Neural crest cell (in vitro differentiated cells): Measurements from ENCODE around the gene CBFA2T2. TPM values are rescaled to one million over a fixed set of nuclear protein-coding genes. Genes with fewer than 3 reads are reported as not detected.

Experiments used
- DNase-seq: peaks from one replicate; pipeline ENCODE4 v3.0.0; 2021; ENCODE audit warnings: low read depth, mixed read lengths, low spot score
- H3K27ac Mint-ChIP-seq: one replicate; pipeline ENCODE4 v1.8.0; 2021; ENCODE audit warnings: mild to moderate bottlenecking, mixed read lengths; ENCODE audit not compliant: unreplicated experiment
- H3K27me3 Mint-ChIP-seq: 2 replicates; pipeline ENCODE4 v1.8.0; 2021; ENCODE audit warnings: low read depth, mild to moderate bottlenecking, mixed read lengths
- H3K36me3 Mint-ChIP-seq: 2 replicates; pipeline ENCODE4 v1.8.0; 2021; ENCODE audit warnings: low read depth, mild to moderate bottlenecking, mixed read lengths
- H3K4me1 Mint-ChIP-seq: 2 replicates; pipeline ENCODE4 v1.8.0; 2021; ENCODE audit warnings: mixed read lengths
- H3K4me3 Mint-ChIP-seq: one replicate; pipeline ENCODE4 v1.8.0; 2021; ENCODE audit warnings: mild to moderate bottlenecking, mixed read lengths
- H3K9me3 Mint-ChIP-seq: 2 replicates; pipeline ENCODE4 v1.8.0; 2021; ENCODE audit warnings: mixed read lengths
- total RNA-seq: library from RNA; stranded (reverse); gene quantifications from 2 replicates; pipeline ENCODE4 v1.2.1, GENCODE V29; 2021
- TF ChIP-seq, protein P1 (sequence below): fragments of 200-600 bp; sonication (generic); conservative IDR thresholded peaks from 2 replicates; pipeline ENCODE4 v1.5.0; 2021; ENCODE audit warnings: antibody characterized with exemption, mild to moderate bottlenecking

Gene CBFA2T2
- total RNA-seq, 1 donor from 2014 or later = 36.5 TPM

GRCh38 chr20:33576432-33577125, 86.7 kb downstream of the CBFA2T2 start:
- no peak for DNase-seq
- Mint-ChIP-seq H3K27me3 (no peaks in the 10 kb centered on the region), H3K27ac (no peak overlapping the region), H3K36me3 (no peaks in the 10 kb centered on the region), H3K9me3 (no peaks in the 10 kb centered on the region), H3K4me1 (no peaks in the 10 kb centered on the region), H3K4me3 (no peak overlapping the region)
- TF ChIP-seq, protein P1, sequence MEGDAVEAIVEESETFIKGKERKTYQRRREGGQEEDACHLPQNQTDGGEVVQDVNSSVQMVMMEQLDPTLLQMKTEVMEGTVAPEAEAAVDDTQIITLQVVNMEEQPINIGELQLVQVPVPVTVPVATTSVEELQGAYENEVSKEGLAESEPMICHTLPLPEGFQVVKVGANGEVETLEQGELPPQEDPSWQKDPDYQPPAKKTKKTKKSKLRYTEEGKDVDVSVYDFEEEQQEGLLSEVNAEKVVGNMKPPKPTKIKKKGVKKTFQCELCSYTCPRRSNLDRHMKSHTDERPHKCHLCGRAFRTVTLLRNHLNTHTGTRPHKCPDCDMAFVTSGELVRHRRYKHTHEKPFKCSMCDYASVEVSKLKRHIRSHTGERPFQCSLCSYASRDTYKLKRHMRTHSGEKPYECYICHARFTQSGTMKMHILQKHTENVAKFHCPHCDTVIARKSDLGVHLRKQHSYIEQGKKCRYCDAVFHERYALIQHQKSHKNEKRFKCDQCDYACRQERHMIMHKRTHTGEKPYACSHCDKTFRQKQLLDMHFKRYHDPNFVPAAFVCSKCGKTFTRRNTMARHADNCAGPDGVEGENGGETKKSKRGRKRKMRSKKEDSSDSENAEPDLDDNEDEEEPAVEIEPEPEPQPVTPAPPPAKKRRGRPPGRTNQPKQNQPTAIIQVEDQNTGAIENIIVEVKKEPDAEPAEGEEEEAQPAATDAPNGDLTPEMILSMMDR = no peak

DNA sequence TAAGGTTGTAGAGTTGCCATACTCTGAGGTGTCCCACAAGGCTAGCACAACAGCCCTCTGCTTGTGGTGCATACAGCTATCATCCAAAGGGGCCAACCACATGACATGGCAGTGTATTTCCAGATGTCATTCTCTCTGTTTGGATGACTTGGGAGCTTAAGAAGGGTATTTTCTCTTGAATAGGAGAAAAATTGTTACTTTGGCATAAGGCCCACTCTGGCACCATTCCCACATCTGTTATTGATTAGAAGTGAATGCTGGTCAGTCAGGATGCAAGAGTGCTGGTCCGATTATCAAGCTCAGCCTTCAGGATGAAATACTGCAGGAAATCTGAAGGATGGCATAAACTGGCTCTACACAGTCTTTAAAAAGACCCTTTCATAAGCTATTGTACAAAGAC, 88.6 kb downstream of the CBFA2T2 start:
- H3K4me3 Mint-ChIP-seq = no peak overlapping the region
- H3K27ac Mint-ChIP-seq = no peak overlapping the region
- H3K9me3 Mint-ChIP-seq = no peaks in the 10 kb centered on the region
- no peak for DNase-seq
- TF ChIP-seq, protein P1 = no peak
- no peaks in the 10 kb centered on the region for H3K36me3 Mint-ChIP-seq
- peaks cover 4% of the 10 kb centered on the region for H3K4me1 Mint-ChIP-seq
- no peaks in the 10 kb centered on the region for H3K27me3 Mint-ChIP-seq

DNA sequence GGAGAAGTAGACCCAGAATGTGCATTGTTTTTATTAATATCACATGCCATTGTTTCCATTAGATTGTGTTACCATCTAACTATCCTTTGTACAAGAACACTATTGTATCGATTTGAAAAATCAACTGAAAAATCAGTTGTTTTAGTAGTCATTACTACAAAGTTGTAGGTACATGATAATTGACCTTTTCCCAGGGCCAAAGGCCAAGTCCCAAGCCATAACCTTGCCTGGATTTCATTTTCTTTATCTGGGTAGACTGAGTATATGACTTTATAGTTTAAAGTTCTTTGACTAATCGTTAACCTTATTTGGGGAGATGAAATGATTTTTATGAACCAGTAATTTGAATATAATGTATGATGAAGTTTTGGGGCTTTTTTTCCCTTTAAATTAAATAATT, 93.2 kb downstream of the CBFA2T2 start:
- Mint-ChIP-seq H3K36me3 (no peaks in the 10 kb centered on the region), H3K9me3 (no peaks in the 10 kb centered on the region), H3K27me3 (no peaks in the 10 kb centered on the region), H3K27ac (no peak overlapping the region), H3K4me1 (peaks cover 4% of the 10 kb centered on the region), H3K4me3 (no peak overlapping the region)
- no peak for DNase-seq
- TF ChIP-seq, protein P1 = no peak

DNA sequence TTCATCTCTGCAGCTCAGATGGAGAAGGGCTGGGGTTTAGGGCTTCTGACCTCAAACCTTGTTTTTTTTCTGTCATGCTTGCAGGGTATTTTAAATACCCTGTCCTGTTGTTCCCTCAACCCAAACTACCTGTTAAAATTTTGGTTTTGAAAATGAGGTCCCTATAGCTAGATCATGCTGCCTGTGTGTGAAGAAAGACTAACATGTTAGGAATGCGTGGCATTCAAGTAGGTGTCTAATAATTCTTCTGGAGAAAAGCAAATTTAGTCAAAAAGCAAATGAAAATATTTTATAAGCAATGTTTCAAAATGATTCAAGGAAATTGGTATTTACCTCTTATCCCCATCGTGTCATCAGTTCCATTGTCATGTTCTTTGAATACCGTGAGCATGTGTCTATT, 95.1 kb downstream of the CBFA2T2 start:
- Mint-ChIP-seq H3K4me1 (peaks cover 4% of the 10 kb centered on the region), H3K4me3 (no peak overlapping the region), H3K36me3 (no peaks in the 10 kb centered on the region), H3K27me3 (no peaks in the 10 kb centered on the region), H3K9me3 (no peaks in the 10 kb centered on the region), H3K27ac (no peak overlapping the region)
- DNase-seq = no peak
- TF ChIP-seq, protein P1 = no peak

DNA sequence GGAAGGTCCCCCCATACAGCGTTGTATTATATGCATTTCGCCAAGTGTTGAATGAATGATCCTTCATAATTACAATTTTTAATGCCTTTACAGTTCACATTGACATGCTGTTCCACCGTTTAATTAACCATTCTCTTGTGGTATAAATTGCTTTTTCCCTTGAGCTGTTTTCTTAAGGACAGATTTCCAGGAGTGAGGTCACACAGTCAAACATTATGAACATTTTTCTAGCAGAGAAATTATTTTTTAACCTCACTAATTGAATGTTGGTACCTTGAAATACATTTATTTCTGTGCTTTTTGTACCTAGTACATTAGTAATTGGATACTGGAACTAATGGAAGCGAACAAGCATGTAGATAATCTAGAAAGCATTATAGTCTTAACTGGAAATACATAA, 95.5 kb downstream of the CBFA2T2 start:
- no peaks in the 10 kb centered on the region for H3K27me3 Mint-ChIP-seq
- no peak for DNase-seq
- H3K4me3 Mint-ChIP-seq = no peak overlapping the region
- H3K27ac Mint-ChIP-seq = no peak overlapping the region
- TF ChIP-seq, protein P1 = no peak
- H3K36me3 Mint-ChIP-seq = no peaks in the 10 kb centered on the region
- no peaks in the 10 kb centered on the region for H3K9me3 Mint-ChIP-seq
- H3K4me1 Mint-ChIP-seq = peaks cover 4% of the 10 kb centered on the region
